ENCODE data around the gene FAF1.
"Not testable (repeated sequence)": the region's sequence is repeated elsewhere in the genome, so short reads cannot be mapped to it uniquely, and the experiment has no call there.

FAF1 gene

GRCh38 chr1:50901872-50902271 is 58.2 kb downstream of the FAF1 start:
- no peak for DNase-seq

GRCh38 chr1:50898773-50899172 is 61.3 kb downstream of the FAF1 start:
- no peak for DNase-seq

GRCh38 chr1:50894340-50894739 is 65.7 kb downstream of the FAF1 start:
- DNase-seq: no peak

DNA sequence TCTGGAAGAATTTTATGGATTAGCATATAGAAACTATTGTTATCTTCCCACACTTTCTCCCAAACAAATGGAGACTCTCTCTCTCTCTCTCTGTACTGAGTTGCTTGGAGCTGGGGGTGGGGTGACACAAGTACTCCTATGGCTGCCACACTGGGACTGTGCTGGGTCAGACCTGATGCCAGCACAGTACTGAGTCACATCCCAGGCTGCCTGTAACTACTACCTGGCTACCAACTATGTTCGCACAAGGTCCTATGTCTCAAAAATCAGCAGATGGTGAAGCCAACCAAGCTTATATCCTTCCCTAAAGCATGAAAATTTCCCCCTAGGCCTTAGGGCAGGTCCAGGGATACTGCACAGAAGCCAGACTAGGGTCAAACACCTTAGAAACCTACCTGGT is 66.6 kb downstream of the FAF1 start:
- DNase-seq: no peak

DNA sequence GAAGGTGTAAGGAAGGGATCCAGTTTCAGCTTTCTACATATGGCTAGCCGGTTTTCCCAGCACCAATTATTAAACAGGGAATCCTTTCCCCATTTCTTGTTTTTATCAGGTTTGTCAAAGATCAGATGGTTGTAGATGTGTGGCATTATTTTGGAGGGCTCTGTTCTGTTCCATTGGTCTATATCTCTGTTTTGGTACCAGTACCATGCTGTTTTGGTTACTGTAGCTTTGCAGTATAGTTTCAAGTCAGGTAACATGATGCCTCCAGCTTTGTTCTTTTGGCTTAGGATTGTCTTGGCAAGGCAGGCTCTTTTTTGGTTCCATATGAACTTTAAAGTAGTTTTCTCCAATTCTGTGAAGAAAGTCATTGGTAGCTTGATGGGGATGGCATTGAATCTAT is 72.5 kb downstream of the FAF1 start:
- not testable (repeated sequence) for DNase-seq

- no peak for DNase-seq
Measured at GRCh38 chr1:50880373-50880772, 79.7 kb downstream of the FAF1 start.

GRCh38 chr1:50879137-50879536 is 80.9 kb downstream of the FAF1 start:
- no peak for DNase-seq

- DNase-seq: no peak
Measured at GRCh38 chr1:50878434-50878833, 81.6 kb downstream of the FAF1 start.

- peak; percentile 36 for DNase-seq
Measured at GRCh38 chr1:50877641-50878040, 82.4 kb downstream of the FAF1 start.

DNA sequence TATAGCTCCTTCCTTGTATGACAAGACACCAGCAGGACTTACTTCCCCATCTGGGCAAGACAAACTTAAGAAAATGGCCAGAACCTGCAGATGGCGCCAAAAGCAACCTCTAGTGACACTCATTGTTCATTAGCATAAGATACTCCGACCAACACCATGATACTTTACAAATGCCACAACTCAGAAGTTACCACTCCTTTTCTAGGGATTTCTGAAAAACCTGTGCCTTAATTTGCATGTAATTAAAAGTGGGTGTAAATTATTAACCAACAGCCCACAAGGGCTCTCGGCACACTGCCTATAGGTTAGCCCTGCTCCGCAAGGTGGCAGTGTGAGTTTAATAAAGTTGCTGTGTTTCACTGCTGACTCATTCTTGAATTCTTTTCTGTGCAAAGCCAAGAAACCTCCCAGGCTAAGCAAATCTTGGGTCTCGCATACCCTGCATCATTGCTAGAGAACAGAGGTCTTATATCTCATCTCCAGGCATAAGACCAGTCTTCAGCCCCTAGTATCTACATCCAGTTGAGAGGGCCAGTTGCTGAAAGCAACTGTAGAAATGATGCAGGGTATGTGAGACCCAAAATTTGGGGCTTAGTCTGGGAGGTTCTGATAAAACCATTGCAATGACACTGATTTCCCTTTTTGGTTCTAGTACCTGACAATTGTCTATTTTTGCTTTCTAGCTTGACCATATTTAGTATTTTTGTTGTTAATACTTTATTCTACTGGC is 86.4 kb downstream of the FAF1 start:
- DNase-seq: peak; percentile 95

DNA sequence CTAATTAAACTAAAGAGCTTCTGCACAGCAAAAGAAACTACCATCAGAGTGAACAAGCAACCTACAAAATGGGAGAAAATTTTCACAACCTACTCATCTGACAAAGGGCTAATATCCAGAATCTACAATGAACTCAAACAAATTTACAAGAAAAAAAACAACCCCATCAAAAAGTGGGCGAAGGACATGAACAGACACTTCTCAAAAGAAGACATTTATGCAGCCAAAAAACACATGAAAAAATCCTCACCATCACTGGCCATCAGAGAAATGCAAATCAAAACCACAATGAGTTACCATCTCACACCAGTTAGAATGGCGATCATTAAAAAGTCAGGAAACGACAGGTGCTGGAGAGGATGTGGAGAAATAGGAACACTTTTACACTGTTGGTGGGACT is 95.2 kb downstream of the FAF1 start:
- not testable (repeated sequence) for DNase-seq

DNA sequence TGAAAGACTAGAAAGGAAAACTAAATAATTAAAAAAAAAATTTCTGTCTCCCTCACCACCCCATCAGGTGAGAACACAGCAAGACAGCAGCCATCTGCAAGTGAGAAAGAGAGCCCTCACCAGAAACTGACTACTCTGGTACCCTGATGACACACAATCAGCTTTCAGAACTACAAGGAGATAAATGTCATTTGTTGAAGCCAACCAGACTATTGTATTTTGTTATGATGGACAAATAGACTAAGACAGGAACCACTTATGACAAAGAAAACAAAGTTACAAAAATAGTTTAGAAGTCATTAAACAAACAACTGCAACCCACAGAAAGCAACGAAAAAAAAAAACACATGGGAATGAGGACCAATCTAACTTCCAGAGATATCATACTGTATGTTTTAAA is 98.3 kb downstream of the FAF1 start:
- no peak for DNase-seq

GRCh38 chr1:50860702-50861101 is 99.4 kb downstream of the FAF1 start:
- DNase-seq: no peak

- DNase-seq: no peak
Measured at GRCh38 chr1:50860256-50860655, 99.8 kb downstream of the FAF1 start.

GRCh38 chr1:50859657-50860056 is 100.4 kb downstream of the FAF1 start:
- DNase-seq: no peak

- DNase-seq: no peak
Measured at GRCh38 chr1:50858761-50859160, 101.3 kb downstream of the FAF1 start.

GRCh38 chr1:50857702-50858101 is 102.4 kb downstream of the FAF1 start:
- no peak for DNase-seq

- DNase-seq: no peak
Measured at GRCh38 chr1:50853325-50853724, 106.7 kb downstream of the FAF1 start.

DNA sequence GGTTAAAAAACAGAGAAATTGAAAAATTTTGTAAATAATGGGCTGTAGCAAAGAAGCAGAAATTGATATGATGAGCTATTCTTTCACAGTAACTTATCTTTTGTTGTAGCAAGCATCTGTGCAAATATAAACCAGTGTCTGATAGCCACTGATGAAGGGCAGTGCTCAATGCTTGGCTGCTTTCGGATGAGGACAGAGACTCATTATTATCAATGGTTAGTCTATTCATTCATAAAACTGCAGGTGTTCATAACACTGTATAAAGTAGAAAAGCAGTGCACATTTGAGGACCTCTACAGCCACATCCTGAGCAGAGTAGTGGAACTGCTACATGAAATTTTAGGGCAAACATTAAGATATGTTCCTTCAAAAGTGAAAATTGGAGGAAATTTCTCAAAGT is 107.2 kb downstream of the FAF1 start:
- DNase-seq: no peak

DNA sequence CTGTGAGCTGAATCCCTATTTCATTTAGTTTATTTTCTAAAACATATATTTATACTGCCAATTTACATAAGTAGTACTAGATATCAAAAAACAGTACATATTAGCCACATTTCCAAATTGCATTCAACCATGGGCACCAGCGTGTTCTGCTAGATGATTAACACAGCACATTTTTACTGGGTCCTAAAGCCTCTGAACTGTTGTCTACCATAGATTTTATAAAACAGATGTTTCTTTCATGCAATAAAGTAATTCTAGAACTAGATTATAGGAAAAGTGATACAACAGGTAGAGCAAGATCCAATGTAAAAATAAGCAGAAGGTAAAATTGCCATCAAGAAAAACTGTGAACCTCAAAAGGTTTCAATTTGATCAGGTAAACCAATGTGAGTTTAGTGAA is 108.6 kb downstream of the FAF1 start:
- DNase-seq: no peak

- peak; percentile 33 for DNase-seq
Measured at GRCh38 chr1:50851034-50851433, 109.0 kb downstream of the FAF1 start.

- no peak for DNase-seq
Measured at GRCh38 chr1:50847303-50847702, 112.8 kb downstream of the FAF1 start.

GRCh38 chr1:50846224-50846839 is 113.7 kb downstream of the FAF1 start:
- DNase-seq: peak; percentile 43

DNA sequence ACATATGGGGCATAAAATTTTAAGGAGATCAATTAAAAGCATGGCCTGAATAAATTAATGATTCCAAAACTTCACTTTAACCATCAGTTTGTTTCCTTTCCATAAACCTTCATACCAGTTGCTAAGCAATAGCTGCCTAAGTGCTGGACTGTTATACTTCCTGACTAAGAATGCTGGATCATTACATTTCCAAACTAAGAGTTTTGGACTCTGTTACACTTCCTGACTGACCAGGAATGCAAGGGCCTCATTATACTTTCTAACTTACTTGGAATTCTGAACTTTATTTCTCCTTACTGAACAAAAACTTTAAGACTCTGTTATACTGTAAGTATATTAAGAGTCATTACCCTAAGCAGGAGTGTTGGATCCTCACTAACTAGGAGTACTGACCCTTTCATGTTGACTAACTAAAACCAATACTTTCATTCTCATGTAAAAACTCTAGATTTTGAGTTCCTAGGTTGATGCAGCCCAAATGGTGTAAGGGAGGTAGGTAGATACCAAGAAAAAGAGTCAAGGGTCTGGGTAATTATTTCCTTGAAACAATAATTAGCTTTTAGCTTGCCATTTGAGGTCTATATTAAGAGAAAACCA is 118.2 kb downstream of the FAF1 start:
- DNase-seq: no peak

DNA sequence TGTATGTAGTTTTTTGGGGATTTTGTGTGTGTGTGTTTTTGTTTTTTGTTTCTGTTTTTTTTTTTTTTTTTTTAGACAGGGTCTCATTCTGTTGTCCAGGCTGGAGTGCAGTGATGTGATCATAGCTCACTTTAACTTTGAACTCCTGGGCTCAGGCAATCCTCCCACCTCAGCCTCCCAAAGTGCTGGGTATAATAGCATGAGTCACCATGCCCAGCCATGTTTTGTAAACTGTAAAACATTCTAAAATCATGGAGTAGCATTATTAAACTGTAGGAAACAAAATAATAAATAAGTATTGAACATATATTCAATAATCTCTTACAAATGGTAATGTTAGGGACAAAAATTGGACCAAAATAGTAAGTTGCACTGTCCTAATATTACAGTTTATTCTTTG is 124.0 kb downstream of the FAF1 start:
- DNase-seq: no peak

Data from MV-4-11 (cell line).